WTC11 (cell line): ENCODE data around the gene SMIM1. TPM values are rescaled to one million over a fixed set of nuclear protein-coding genes. Genes with fewer than 3 reads are reported as not detected.
A peak's percentile ranks its signal among the peaks of the same experiment; 100 is the strongest.

Experiments used
- ATAC-seq: fragments of 200-7000 bp; cut with Tn5 transposase; 2 replicates; pipeline ENCODE4 v1.10.0; 2021; ENCODE audit warnings: mild to moderate bottlenecking, moderate library complexity
- CTCF ChIA-PET: fragments of 300-600 bp; sonication (Branson Sonifier 250); formaldehyde crosslinking; loops from one replicate; lab custom pipeline; 2021; ENCODE audit warnings: antibody characterized with exemption; lab: Charles Lee
- POLR2A ChIA-PET: fragments of 350-600 bp; sonication (Branson Sonifier 250); formaldehyde crosslinking; loops from one replicate; lab custom pipeline; 2021; ENCODE audit warnings: antibody characterized with exemption; lab: Charles Lee
- DNase-seq: peaks from one replicate; pipeline ENCODE4 v3.0.0; 2021; ENCODE audit warnings: low spot score
- H3K27ac Mint-ChIP-seq: 2 replicates; pipeline ENCODE4 v1.8.0; 2021; ENCODE audit warnings: mixed read lengths
- H3K27me3 Mint-ChIP-seq: 2 replicates; pipeline ENCODE4 v1.8.0; 2021; ENCODE audit warnings: low read depth, mild to moderate bottlenecking, moderate library complexity, mixed read lengths
- H3K36me3 Mint-ChIP-seq: 2 replicates; pipeline ENCODE4 v1.8.0; 2021; ENCODE audit warnings: mixed read lengths
- H3K4me1 Mint-ChIP-seq: 2 replicates; pipeline ENCODE4 v1.8.0; 2022; ENCODE audit warnings: mixed read lengths
- H3K4me3 Mint-ChIP-seq: 2 replicates; pipeline ENCODE4 v1.8.0; 2021; ENCODE audit warnings: mild to moderate bottlenecking, moderate library complexity, mixed read lengths
- H3K9me3 Mint-ChIP-seq: 2 replicates; pipeline ENCODE4 v1.8.0; 2021; ENCODE audit warnings: mixed read lengths
- GABPB1 ChIP-seq: sonication (generic); formaldehyde crosslinking; IDR thresholded peaks from 2 replicates; pipeline ENCODE4 v1.8.1; 2023; ENCODE audit warnings: mild to moderate bottlenecking, missing genetic modification reagents
- GRHL2 ChIP-seq: fragments of 250-450 bp; sonication (Bioruptor Pico); IDR thresholded peaks from 2 replicates; pipeline ENCODE4 v1.8.0; 2022; ENCODE audit warnings: mild to moderate bottlenecking, moderate library complexity; ENCODE audit not compliant: insufficient replicate concordance, severe bottlenecking
- HMGA2 ChIP-seq: fragments of 250-450 bp; sonication (Bioruptor Pico); IDR thresholded peaks from 2 replicates; pipeline ENCODE4 v1.4.0; 2021; ENCODE audit warnings: mild to moderate bottlenecking, moderate library complexity
- JUN ChIP-seq: sonication (generic); formaldehyde crosslinking; IDR thresholded peaks from 2 replicates; pipeline ENCODE4 v1.8.0; 2023; ENCODE audit warnings: mild to moderate bottlenecking, missing genetic modification reagents
- NFATC4 ChIP-seq: fragments of 250-450 bp; sonication (Bioruptor Pico); IDR thresholded peaks from 2 replicates; pipeline ENCODE4 v1.9.0; 2021; ENCODE audit warnings: mild to moderate bottlenecking
- NFYB ChIP-seq: sonication (generic); formaldehyde crosslinking; conservative IDR thresholded peaks from 2 replicates; pipeline ENCODE4 v1.8.0; 2022; ENCODE audit warnings: low read depth, missing genetic modification reagents
- NR2C2 ChIP-seq: sonication (generic); formaldehyde crosslinking; IDR thresholded peaks from 2 replicates; pipeline ENCODE4 v1.8.0; 2022; ENCODE audit warnings: mild to moderate bottlenecking, missing genetic modification reagents
- RELA ChIP-seq: sonication (generic); formaldehyde crosslinking; IDR thresholded peaks from 2 replicates; pipeline ENCODE4 v1.8.1; 2022; ENCODE audit warnings: missing genetic modification reagents, mild to moderate bottlenecking, borderline replicate concordance
- RORB ChIP-seq: fragments of 250-450 bp; sonication (Bioruptor Pico); IDR thresholded peaks from 2 replicates; pipeline ENCODE4 v1.9.0; 2021; ENCODE audit warnings: mild to moderate bottlenecking
- TP53 ChIP-seq: sonication (generic); formaldehyde crosslinking; IDR thresholded peaks from 2 replicates; pipeline ENCODE4 v1.8.1; 2023; ENCODE audit warnings: mild to moderate bottlenecking, missing genetic modification reagents
- ZNF138 ChIP-seq: sonication (generic); formaldehyde crosslinking; conservative IDR thresholded peaks from 2 replicates; pipeline ENCODE4 v1.8.1; 2022; ENCODE audit warnings: mild to moderate bottlenecking, moderate library complexity, missing genetic modification reagents
- ZNF396 ChIP-seq: fragments of 250-450 bp; sonication (Bioruptor Pico); IDR thresholded peaks from 2 replicates; pipeline ENCODE4 v1.8.0; 2021; ENCODE audit warnings: mild to moderate bottlenecking, moderate library complexity, borderline replicate concordance
- total RNA-seq: library from RNA; stranded (reverse); gene quantifications from 3 replicates; pipeline ENCODE4 v1.2.3, GENCODE V29; 2021
- TF ChIP-seq, protein P1 (sequence below): sonication (generic); formaldehyde crosslinking; IDR thresholded peaks from 2 replicates; pipeline ENCODE4 v1.8.1; 2023; ENCODE audit warnings: mild to moderate bottlenecking, moderate library complexity, missing genetic modification reagents
- TF ChIP-seq, protein P2 (sequence below): fragments of 250-450 bp; sonication (Bioruptor Pico); IDR thresholded peaks from 2 replicates; pipeline ENCODE4 v1.9.0; 2021; ENCODE audit warnings: mild to moderate bottlenecking
- TF ChIP-seq, protein P3 (sequence below): sonication (generic); formaldehyde crosslinking; IDR thresholded peaks from 2 replicates; pipeline ENCODE4 v1.8.1; 2023; ENCODE audit warnings: mild to moderate bottlenecking, missing genetic modification reagents
- TF ChIP-seq, protein P4 (sequence below): fragments of 250-450 bp; sonication (Bioruptor Pico); IDR thresholded peaks from 2 replicates; pipeline ENCODE4 v1.9.0; 2021; ENCODE audit warnings: moderate library complexity, mild to moderate bottlenecking, inconsistent platforms, borderline replicate concordance
- TF ChIP-seq, protein P5 (sequence below): sonication (generic); formaldehyde crosslinking; IDR thresholded peaks from 2 replicates; pipeline ENCODE4 v1.8.0; 2023; ENCODE audit warnings: mild to moderate bottlenecking, missing genetic modification reagents
- TF ChIP-seq, protein P6 (sequence below): fragments of 250-450 bp; sonication (Bioruptor Pico); IDR thresholded peaks from 2 replicates; pipeline ENCODE4 v2.1.2; 2022; ENCODE audit warnings: mild to moderate bottlenecking, moderate library complexity

Gene SMIM1
- total RNA-seq, 1 experiment from 2014 or later, result 10.2 TPM

DNA sequence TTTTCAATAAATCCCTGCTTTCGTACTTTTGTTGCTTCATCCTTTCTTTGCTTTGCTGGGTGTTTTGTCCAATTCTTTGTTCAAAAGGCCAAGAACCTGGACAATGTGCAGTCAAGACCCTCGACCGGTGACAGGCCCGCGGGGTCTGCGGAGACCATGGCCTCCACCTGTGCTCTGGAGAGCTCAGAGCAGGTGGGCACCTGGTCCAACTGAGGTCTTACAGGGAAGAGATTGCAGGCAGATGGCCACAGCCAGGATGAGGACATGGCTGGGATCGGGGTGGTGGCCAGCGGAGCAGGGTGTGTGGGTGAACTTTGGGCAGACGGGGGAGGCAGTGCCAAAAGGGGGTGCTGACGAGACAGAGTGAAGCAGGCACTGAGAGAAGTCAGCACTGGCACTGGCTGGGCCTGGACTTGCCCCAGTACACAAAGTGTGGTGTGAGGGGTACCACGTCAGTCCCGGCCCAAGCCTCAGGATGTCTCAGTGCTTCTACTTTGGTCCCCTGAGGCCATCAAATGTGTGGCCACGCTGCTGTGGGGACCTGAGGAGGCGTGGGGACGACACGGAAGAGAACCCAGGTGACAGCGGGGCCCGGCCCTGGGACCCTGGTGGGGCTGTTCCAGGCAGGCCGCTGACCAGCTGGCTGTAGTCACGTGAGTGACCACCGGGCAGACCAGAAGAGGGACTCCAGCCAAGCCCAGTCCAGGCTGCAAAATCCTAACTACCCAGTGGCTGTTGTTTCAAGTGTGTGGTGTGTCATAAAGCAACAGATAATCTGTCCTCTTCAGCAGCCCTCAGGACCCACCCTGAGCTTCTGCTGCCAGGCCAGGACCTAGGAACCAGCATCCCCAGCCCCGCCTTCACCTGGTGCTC lies 30.7 kb upstream of the SMIM1 start:
- no peak for TF ChIP-seq ZNF138 (CRISPR knock-in tag)
- no peak for TF ChIP-seq RORB
- TF ChIP-seq, protein P1, sequence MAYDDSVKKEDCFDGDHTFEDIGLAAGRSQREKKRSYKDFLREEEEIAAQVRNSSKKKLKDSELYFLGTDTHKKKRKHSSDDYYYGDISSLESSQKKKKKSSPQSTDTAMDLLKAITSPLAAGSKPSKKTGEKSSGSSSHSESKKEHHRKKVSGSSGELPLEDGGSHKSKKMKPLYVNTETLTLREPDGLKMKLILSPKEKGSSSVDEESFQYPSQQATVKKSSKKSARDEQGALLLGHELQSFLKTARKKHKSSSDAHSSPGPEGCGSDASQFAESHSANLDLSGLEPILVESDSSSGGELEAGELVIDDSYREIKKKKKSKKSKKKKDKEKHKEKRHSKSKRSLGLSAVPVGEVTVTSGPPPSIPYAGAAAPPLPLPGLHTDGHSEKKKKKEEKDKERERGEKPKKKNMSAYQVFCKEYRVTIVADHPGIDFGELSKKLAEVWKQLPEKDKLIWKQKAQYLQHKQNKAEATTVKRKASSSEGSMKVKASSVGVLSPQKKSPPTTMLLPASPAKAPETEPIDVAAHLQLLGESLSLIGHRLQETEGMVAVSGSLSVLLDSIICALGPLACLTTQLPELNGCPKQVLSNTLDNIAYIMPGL, result no peak
- no peak for TF ChIP-seq GABPB1 (CRISPR knock-in tag)
- TF ChIP-seq JUN (CRISPR knock-in tag), result no peak
- DNase-seq (no peak), ATAC-seq (no peak)
- H3K36me3 Mint-ChIP-seq, result peaks cover 40% of the 10 kb centered on the region
- CTCF ChIA-PET, result interaction anchor here (4.8 kb wide), 1 partner anchor 18 kb away, joined by 22 read pairs; no protein-coding TSS in a partner anchor
- H3K4me3 Mint-ChIP-seq, result no peak overlapping the region
- no peaks in the 10 kb centered on the region for H3K9me3 Mint-ChIP-seq
- no peaks in the 10 kb centered on the region for H3K27me3 Mint-ChIP-seq
- POLR2A ChIA-PET, result no interaction called here
- H3K27ac Mint-ChIP-seq, result peak overlapping the region; percentile 72
- peaks cover 30% of the 10 kb centered on the region for H3K4me1 Mint-ChIP-seq

DNA sequence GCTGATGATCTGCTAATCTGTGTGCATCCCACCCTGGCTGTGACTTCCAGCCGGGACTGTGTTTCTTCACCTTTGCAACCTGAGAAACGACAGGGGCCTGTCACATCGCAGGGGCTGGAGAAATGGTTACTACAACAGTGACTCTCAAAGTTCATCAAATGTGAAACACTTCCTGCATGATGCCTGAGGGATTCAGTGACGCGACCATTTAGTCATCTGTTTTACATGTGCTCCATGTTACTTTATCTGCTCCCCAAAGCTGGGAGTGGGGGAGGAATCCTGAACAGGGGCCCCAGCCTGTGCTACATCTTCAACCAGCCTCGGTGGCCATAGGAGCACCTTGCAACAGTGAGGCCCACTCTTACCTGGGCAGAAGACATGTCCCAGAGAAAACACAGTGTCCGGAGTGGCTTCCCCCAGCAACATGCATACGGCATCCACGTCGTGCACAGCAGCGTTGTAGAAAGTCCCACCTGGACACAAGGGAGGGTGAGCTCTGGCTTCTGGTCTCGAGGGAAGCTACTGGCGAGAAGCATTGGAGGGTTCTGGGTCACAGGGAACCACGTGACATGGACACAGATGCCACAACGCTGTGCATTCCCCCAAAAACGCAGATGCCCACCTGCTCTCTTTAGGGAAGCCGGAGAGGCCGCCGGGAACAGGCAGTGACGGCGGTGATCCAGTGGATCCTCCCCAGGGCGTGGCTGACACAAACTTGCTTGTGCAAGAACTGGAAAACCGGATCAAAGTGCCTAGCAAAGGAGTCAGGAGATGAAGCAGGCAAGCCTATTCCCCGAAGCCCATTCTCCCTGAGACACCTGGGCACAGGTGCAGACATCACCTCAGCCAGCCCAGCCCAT lies 29.9 kb upstream of the SMIM1 start:
- Mint-ChIP-seq H3K27me3 (no peaks in the 10 kb centered on the region), H3K9me3 (no peaks in the 10 kb centered on the region), H3K4me1 (peaks cover 30% of the 10 kb centered on the region), H3K27ac (peak overlapping the region; percentile 37; the same call in 1 of the 2 replicates), H3K36me3 (peaks cover 31% of the 10 kb centered on the region), H3K4me3 (no peak overlapping the region)
- no peak for ATAC-seq
- ChIA-PET POLR2A (no interaction called here), CTCF (interaction anchor here (4.8 kb wide), 1 partner anchor 18 kb away, joined by 22 read pairs; no protein-coding TSS in a partner anchor)
- no peak for DNase-seq
- TF ChIP-seq ZNF396 (CRISPR knock-in tag) (no peak), NFYB (no peak), RORB (no peak), NFATC4 (CRISPR knock-in tag) (no peak)
- TF ChIP-seq, protein P2, sequence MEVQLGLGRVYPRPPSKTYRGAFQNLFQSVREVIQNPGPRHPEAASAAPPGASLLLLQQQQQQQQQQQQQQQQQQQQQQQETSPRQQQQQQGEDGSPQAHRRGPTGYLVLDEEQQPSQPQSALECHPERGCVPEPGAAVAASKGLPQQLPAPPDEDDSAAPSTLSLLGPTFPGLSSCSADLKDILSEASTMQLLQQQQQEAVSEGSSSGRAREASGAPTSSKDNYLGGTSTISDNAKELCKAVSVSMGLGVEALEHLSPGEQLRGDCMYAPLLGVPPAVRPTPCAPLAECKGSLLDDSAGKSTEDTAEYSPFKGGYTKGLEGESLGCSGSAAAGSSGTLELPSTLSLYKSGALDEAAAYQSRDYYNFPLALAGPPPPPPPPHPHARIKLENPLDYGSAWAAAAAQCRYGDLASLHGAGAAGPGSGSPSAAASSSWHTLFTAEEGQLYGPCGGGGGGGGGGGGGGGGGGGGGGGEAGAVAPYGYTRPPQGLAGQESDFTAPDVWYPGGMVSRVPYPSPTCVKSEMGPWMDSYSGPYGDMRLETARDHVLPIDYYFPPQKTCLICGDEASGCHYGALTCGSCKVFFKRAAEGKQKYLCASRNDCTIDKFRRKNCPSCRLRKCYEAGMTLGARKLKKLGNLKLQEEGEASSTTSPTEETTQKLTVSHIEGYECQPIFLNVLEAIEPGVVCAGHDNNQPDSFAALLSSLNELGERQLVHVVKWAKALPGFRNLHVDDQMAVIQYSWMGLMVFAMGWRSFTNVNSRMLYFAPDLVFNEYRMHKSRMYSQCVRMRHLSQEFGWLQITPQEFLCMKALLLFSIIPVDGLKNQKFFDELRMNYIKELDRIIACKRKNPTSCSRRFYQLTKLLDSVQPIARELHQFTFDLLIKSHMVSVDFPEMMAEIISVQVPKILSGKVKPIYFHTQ, result no peak
- TF ChIP-seq, protein P3, sequence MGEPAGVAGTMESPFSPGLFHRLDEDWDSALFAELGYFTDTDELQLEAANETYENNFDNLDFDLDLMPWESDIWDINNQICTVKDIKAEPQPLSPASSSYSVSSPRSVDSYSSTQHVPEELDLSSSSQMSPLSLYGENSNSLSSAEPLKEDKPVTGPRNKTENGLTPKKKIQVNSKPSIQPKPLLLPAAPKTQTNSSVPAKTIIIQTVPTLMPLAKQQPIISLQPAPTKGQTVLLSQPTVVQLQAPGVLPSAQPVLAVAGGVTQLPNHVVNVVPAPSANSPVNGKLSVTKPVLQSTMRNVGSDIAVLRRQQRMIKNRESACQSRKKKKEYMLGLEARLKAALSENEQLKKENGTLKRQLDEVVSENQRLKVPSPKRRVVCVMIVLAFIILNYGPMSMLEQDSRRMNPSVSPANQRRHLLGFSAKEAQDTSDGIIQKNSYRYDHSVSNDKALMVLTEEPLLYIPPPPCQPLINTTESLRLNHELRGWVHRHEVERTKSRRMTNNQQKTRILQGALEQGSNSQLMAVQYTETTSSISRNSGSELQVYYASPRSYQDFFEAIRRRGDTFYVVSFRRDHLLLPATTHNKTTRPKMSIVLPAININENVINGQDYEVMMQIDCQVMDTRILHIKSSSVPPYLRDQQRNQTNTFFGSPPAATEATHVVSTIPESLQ, result no peak

DNA sequence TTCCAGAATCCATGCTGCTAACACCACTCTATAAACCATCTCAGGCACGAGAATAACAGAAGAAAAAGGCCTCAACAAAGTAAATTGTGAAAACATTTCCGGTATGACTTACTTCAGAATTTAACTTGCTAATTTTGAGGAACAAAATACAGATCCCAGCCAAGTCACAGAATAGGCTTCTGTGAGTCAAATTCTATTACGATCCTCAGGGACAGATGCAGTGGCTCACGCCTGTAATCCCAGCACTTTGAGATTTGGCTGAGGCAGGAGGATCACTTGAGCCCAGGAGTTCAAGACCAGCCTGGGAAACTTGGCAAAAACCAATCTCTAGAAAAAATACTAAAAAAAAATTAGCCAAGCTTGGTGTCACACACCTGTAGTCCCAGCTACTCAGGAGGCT lies 29.1 kb upstream of the SMIM1 start:
- H3K27me3 Mint-ChIP-seq, result no peaks in the 10 kb centered on the region
- H3K4me1 Mint-ChIP-seq, result peaks cover 30% of the 10 kb centered on the region
- peaks cover 27% of the 10 kb centered on the region for H3K36me3 Mint-ChIP-seq
- no peak for ATAC-seq
- peak overlapping the region; percentile 37; the same call in 1 of the 2 replicates for H3K27ac Mint-ChIP-seq
- H3K4me3 Mint-ChIP-seq, result no peak overlapping the region
- DNase-seq, result no peak
- no peaks in the 10 kb centered on the region for H3K9me3 Mint-ChIP-seq
- POLR2A ChIA-PET, result no interaction called here
- CTCF ChIA-PET, result interaction anchor here (0.7 to 4.8 kb wide), 2 partner anchors 19 to 63 kb away, joined by 3 to 22 read pairs; no protein-coding TSS in a partner anchor
- no peak for TF ChIP-seq TP53 (CRISPR knock-in tag)
- TF ChIP-seq, protein P4, sequence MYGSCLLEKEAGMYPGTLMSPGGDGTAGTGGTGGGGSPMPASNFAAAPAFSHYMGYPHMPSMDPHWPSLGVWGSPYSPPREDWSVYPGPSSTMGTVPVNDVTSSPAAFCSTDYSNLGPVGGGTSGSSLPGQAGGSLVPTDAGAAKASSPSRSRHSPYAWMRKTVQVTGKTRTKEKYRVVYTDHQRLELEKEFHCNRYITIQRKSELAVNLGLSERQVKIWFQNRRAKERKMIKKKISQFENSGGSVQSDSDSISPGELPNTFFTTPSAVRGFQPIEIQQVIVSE, result no peak
- TF ChIP-seq GRHL2 (CRISPR knock-in tag), result no peak
- no peak for TF ChIP-seq NR2C2 (CRISPR knock-in tag)
- no peak for TF ChIP-seq HMGA2 (CRISPR knock-in tag)
- TF ChIP-seq RELA (CRISPR knock-in tag), result no peak
- TF ChIP-seq, protein P5, sequence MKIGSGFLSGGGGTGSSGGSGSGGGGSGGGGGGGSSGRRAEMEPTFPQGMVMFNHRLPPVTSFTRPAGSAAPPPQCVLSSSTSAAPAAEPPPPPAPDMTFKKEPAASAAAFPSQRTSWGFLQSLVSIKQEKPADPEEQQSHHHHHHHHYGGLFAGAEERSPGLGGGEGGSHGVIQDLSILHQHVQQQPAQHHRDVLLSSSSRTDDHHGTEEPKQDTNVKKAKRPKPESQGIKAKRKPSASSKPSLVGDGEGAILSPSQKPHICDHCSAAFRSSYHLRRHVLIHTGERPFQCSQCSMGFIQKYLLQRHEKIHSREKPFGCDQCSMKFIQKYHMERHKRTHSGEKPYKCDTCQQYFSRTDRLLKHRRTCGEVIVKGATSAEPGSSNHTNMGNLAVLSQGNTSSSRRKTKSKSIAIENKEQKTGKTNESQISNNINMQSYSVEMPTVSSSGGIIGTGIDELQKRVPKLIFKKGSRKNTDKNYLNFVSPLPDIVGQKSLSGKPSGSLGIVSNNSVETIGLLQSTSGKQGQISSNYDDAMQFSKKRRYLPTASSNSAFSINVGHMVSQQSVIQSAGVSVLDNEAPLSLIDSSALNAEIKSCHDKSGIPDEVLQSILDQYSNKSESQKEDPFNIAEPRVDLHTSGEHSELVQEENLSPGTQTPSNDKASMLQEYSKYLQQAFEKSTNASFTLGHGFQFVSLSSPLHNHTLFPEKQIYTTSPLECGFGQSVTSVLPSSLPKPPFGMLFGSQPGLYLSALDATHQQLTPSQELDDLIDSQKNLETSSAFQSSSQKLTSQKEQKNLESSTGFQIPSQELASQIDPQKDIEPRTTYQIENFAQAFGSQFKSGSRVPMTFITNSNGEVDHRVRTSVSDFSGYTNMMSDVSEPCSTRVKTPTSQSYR, result no peak
- TF ChIP-seq, protein P6, sequence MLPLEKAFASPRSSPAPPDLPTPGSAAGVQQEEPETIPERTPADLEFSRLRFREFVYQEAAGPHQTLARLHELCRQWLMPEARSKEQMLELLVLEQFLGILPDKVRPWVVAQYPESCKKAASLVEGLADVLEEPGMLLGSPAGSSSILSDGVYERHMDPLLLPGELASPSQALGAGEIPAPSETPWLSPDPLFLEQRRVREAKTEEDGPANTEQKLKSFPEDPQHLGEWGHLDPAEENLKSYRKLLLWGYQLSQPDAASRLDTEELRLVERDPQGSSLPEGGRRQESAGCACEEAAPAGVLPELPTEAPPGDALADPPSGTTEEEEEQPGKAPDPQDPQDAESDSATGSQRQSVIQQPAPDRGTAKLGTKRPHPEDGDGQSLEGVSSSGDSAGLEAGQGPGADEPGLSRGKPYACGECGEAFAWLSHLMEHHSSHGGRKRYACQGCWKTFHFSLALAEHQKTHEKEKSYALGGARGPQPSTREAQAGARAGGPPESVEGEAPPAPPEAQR, result no peak
